Choroid plexus epithelial cell (primary cell): Measurements from ENCODE around the gene ARHGEF25.
"Not testable (repeated sequence)": the region's sequence is repeated elsewhere in the genome, so short reads cannot be mapped to it uniquely, and the experiment has no call there.

Source experiments
- DNase-seq: peaks from one replicate; pipeline ENCODE4 v3.0.0-alpha.2; 2010; ENCODE audit warnings: low read depth
- H3K4me3 ChIP-seq: 2 replicates; pipeline ENCODE4 v1.5.1; 2011; ENCODE audit warnings: low read depth, mild to moderate bottlenecking, control low read depth, low read length, moderate library complexity
- TF ChIP-seq, protein P1 (sequence below): conservative IDR thresholded peaks from 2 replicates; pipeline ENCODE4 v1.5.1; 2011; ENCODE audit warnings: low read depth, mild to moderate bottlenecking, control low read depth, inconsistent platforms, low read length, moderate library complexity

Gene ARHGEF25

DNA sequence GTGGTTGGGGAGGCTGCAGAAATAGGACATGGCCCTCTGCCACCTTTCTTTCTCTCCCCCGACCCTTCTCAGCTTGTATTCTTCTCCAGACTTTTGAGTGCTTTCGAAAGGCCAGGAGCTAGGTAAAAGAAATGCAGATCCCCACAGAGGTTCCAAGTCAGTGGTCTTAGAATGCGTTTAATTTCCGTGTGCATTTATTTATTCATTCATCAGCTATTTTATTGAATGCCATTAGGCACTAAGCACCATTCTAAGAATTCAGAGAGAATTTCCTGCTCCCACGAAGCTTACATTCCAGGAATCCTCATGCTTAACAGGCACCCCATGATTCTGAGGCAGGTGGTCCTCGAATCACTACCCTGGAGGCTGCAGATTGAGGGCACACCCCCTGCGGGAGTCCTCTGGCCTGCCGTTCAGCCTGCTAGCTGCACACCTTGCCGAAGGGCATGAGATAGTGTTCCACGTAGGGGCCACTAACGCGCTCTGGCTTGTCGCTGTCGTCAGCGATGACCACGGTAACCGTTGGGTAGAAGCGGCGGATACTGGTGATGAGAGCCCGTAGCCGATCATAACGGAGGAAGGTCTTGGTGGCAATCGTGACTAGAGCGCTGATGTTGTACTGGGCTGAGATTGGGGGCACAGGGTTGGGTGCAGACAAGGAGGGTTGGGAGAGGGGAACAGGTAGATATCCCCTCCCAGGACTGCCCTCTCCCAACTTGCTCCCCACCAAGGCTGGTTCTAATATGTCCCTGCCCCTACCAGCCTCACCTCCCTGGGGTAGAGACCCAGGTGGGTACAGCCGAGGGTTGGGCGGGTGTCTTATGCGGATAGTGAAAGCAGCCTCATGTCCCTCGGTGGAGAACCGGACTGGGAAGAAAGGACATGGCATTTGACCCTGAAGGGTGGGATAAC lies 17.3 kb downstream of the ARHGEF25 start:
- no peak overlapping the region for H3K4me3 ChIP-seq
- no peak for DNase-seq
- TF ChIP-seq, protein P1, sequence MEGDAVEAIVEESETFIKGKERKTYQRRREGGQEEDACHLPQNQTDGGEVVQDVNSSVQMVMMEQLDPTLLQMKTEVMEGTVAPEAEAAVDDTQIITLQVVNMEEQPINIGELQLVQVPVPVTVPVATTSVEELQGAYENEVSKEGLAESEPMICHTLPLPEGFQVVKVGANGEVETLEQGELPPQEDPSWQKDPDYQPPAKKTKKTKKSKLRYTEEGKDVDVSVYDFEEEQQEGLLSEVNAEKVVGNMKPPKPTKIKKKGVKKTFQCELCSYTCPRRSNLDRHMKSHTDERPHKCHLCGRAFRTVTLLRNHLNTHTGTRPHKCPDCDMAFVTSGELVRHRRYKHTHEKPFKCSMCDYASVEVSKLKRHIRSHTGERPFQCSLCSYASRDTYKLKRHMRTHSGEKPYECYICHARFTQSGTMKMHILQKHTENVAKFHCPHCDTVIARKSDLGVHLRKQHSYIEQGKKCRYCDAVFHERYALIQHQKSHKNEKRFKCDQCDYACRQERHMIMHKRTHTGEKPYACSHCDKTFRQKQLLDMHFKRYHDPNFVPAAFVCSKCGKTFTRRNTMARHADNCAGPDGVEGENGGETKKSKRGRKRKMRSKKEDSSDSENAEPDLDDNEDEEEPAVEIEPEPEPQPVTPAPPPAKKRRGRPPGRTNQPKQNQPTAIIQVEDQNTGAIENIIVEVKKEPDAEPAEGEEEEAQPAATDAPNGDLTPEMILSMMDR = no peak

GRCh38 chr12:57629897-57630471 lies 18.7 kb downstream of the ARHGEF25 start:
- TF ChIP-seq, protein P1 = no peak
- H3K4me3 ChIP-seq = no peak overlapping the region
- no peak for DNase-seq

DNA sequence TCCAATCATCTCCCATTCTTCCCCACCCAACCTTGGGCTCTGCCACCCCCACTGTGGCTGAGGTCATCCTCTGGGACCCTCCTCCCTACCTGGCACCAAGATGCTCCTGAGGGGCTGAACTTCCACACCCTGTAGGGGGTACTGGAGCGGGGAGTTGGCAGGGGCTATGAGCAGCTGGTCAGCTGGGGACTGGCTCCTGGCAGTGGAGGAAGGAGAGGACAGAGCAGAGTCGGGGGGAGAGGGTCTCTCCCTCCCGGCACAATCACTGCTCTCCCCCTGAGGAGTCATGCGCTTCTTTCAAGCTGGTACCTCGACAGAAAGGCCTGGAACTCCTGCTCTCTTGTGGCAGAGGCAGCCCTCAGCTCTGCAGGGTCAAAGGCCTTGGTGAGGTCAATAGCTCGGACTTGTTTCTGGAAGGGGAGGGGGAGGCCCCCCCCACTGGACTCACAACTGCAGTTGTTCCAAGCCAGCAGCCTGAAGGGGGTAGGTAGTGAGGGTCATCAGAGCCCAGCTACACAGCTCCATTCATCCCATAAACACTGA lies 19.7 kb downstream of the ARHGEF25 start:
- no peak overlapping the region for H3K4me3 ChIP-seq
- TF ChIP-seq, protein P1 = no peak
- no peak for DNase-seq

- TF ChIP-seq, protein P1 = no peak
- no peak for DNase-seq
- H3K4me3 ChIP-seq = no peak overlapping the region
Observed at GRCh38 chr12:57631566-57632072, 20.4 kb downstream of the ARHGEF25 start.

- TF ChIP-seq, protein P1 = no peak
- no peak for DNase-seq
- peak overlapping the region; percentile 47 for H3K4me3 ChIP-seq
Observed at GRCh38 chr12:57632073-57632957, 21.1 kb downstream of the ARHGEF25 start.

DNA sequence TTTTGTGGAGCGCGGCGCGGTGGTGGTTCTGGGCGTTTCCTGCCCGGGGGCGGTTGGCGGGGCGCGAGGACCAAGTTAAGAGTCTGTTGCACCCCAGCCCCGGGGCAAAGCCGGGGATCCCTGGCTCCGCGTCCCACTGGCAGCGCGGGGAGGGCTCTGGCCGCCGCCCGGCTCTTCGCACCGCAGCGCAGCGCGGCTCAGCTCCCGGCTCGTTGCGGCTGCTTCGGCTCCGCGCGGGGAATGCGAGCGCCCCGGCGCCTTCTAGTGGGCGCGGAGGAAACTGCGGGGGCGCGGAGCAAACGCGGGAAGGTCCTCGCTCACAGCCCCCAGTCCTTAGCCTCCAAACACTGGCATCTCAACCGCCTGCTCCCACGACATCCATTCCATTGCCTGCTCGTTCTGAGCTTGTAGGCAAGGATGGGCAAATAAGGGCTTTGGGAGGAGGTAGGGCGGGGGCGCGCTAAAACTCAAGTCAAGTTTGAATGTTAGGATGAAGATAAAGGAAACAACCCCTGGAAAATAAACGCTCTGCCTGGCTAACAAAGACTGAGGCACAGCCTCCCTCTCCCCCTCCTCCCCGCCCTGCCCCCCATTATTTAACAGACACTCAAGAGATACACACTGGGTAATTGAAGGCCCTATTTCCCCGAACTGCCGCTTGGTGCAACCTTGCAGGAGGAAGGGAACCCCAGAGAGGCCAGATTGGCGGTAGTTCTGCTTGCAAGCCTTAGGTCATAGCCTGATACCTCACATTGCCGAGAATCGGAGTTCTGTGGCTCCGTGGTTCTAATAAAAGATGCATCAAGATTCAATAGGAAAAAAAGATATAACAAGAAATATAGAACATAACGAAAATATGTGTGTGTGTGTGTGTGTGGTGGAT lies 22.0 kb downstream of the ARHGEF25 start, which contains the start of gene B4GALNT1:
Gene B4GALNT1 (minus strand): TSS at position 244 of the 883 bp plus-strand sequence. CDS start 1,069 bp downstream, outside the sequence.
- peak; percentile 54 for DNase-seq
- TF ChIP-seq, protein P1 = peak; percentile 77
- H3K4me3 ChIP-seq = peak within 1 kb of the TSS; percentile 47

DNA sequence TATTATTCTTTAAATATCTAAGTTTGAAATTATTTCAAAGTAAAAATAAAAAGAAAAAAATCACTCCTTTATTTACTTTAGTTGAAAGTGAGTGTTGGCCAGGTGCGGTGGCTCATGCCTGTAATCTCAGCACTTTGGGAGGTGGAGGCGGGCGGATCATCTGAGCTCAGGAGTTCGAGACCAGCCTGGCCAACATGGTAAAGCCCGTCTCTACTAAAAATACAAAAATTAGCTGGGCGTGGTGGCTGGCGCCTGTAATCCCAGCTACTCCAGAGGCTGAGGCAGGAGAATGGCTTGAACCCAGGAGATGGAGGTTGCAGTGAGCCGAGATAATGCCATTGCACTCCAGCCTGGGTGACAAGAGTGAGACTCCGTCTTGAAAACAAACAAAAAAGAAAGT lies 25.5 kb downstream of the ARHGEF25 start:
- not testable (repeated sequence) for DNase-seq, H3K4me3 ChIP-seq
